Left ventricle myocardium inferior (tissue), 1 donor: ENCODE measurements around the gene NOTUM. TPM values are rescaled to one million over a fixed set of nuclear protein-coding genes. Genes with fewer than 3 reads are reported as not detected.
"Not testable (repeated sequence)": the region's sequence is repeated elsewhere in the genome, so short reads cannot be mapped to it uniquely, and the experiment has no call there.

Experiments used
- DNase-seq: peaks from one replicate; pipeline ENCODE4 v3.0.0-alpha.2; 2020
- H3K27ac ChIP-seq: fragments of 200-600 bp; replicated peaks from 2 replicates; pipeline ENCODE4 v1.8.0; 2021
- H3K27me3 ChIP-seq: fragments of 200-600 bp; 2 replicates; pipeline ENCODE4 v1.8.0; 2021; ENCODE audit warnings: low read depth
- H3K36me3 ChIP-seq: fragments of 200-600 bp; 2 replicates; pipeline ENCODE4 v1.8.0; 2021
- H3K4me1 ChIP-seq: fragments of 200-600 bp; 2 replicates; pipeline ENCODE4 v1.8.0; 2021
- H3K4me3 ChIP-seq: fragments of 200-600 bp; 2 replicates; pipeline ENCODE4 v1.8.0; 2021; ENCODE audit warnings: mild to moderate bottlenecking, moderate library complexity
- H3K9me3 ChIP-seq: fragments of 200-600 bp; replicated peaks from 2 replicates; pipeline ENCODE4 v1.8.0; 2021
- intact Hi-C: fragments of 100-400 bp; cut with micrococcal nuclease; formaldehyde crosslinking; loops from one replicate; pipeline ENCODE4 v1.11.0; 2022
- total RNA-seq: library from RNA; stranded (reverse); fragmentation: NEBNext Ultra II Directional; extraction: Animal tissue kit (Norgen Biotek cat#: 25700); gene quantifications from one replicate; pipeline ENCODE4 v1.2.1, GENCODE V29; 2021
- TF ChIP-seq, protein P1 (sequence below): fragments of 200-600 bp; IDR thresholded peaks from 2 replicates; pipeline ENCODE4 v1.8.0; 2021; ENCODE audit warnings: antibody characterized with exemption, mild to moderate bottlenecking, borderline replicate concordance
- donor health status: DM: no; HTN: yes; CAD: no; lungs with severe emphysema.

The NOTUM gene
- total RNA-seq, 1 donor from 2014 or later = not detected

DNA sequence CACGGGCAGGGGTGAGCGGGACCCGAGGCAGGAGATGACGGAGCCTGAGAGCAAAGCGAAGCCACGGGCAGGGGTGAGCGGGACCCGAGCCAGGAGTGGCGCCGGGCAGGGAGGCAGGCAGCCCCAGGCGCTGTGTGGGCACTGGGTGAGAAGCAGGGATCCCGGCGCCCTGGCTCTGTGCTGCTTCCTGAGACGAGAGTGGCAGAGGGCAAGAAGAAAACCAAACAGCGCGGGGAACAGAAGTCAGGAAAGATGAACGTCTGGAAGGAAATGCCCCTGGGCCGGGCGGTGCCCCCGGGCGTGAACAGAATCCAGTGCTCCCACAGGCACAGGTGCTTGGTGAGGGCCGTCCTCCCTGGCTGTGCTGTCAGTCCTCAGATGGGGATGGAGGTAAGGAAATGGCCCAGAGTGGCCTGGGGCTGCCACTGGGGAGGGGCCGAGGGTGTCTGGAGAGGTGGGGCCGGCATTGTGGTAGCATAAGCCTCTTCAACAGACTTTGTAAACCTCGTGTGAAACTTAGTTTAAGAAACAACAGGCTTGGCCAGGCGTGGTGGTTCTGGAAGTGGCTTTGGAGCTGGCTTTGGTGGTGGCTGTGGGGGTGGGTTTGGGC, 26.3 kb upstream of the NOTUM start:
- Histone ChIP-seq H3K9me3 (no peaks in the 10 kb centered on the region), H3K36me3 (peaks cover 26% of the 10 kb centered on the region), H3K4me1 (peaks cover 18% of the 10 kb centered on the region), H3K4me3 (no peak overlapping the region), H3K27ac (no peak overlapping the region), H3K27me3 (no peaks in the 10 kb centered on the region)
- intact Hi-C loops = no loop called here
- DNase-seq = no peak
- TF ChIP-seq, protein P1, sequence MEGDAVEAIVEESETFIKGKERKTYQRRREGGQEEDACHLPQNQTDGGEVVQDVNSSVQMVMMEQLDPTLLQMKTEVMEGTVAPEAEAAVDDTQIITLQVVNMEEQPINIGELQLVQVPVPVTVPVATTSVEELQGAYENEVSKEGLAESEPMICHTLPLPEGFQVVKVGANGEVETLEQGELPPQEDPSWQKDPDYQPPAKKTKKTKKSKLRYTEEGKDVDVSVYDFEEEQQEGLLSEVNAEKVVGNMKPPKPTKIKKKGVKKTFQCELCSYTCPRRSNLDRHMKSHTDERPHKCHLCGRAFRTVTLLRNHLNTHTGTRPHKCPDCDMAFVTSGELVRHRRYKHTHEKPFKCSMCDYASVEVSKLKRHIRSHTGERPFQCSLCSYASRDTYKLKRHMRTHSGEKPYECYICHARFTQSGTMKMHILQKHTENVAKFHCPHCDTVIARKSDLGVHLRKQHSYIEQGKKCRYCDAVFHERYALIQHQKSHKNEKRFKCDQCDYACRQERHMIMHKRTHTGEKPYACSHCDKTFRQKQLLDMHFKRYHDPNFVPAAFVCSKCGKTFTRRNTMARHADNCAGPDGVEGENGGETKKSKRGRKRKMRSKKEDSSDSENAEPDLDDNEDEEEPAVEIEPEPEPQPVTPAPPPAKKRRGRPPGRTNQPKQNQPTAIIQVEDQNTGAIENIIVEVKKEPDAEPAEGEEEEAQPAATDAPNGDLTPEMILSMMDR = no peak

DNA sequence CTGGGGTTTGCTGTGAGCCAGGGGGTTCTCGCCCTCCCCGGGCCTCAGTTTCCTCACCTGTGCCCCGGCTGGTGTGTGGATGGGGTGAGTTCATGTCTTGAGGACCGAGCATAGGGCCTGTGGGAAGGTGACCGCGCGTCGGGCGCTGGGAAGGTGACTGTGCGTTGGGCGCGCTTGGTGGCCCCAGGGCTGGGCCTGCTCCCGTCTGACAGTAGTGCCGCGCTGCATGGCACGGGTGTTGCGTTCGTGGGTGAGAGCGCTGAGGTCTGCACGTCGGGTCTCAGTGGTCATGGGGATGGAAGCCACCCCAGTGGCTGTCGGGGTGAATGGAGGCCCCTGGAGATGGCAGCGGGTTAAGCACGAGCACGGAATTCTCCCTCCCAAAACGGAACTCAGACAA, 25.6 kb upstream of the NOTUM start:
- H3K36me3 ChIP-seq = peaks cover 30% of the 10 kb centered on the region
- no peaks in the 10 kb centered on the region for H3K9me3 ChIP-seq
- H3K27ac ChIP-seq = no peak overlapping the region
- no peaks in the 10 kb centered on the region for H3K27me3 ChIP-seq
- H3K4me3 ChIP-seq = no peak overlapping the region
- peaks cover 11% of the 10 kb centered on the region for H3K4me1 ChIP-seq
- no peak for DNase-seq
- intact Hi-C loops = no loop called here
- TF ChIP-seq, protein P1 = no peak

DNA sequence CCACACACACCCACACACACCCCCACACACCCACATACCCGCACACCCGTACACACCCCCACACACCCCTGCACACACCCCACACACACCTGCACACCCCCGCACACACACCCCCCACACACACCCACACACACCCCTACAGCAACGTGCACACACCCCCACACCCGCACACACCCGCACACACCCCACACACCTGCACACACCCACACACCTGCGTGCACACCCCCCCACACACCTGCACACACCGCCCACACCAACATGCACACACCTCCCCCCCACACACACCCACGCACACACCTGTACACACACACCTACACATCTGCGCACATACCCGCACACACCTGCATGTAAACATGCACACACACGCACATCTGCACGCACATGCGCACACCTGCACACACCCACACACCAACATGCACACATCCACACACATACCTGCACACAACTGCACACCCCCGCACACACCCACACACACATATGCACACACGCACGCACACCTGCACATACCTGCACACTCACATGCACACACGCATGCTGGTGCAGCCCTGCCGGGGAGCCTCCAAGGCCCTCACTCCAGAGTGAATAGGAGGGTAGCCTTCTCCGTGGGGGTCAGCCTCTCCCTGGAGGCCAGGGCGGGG, 23.9 kb upstream of the NOTUM start:
- Histone ChIP-seq H3K4me3 (no peak overlapping the region), H3K9me3 (no peaks in the 10 kb centered on the region), H3K27me3 (no peaks in the 10 kb centered on the region), H3K36me3 (peaks cover 39% of the 10 kb centered on the region), H3K27ac (no peak overlapping the region), H3K4me1 (no peaks in the 10 kb centered on the region)
- TF ChIP-seq, protein P1 = no peak
- DNase-seq = no peak
- intact Hi-C loops = no loop called here

DNA sequence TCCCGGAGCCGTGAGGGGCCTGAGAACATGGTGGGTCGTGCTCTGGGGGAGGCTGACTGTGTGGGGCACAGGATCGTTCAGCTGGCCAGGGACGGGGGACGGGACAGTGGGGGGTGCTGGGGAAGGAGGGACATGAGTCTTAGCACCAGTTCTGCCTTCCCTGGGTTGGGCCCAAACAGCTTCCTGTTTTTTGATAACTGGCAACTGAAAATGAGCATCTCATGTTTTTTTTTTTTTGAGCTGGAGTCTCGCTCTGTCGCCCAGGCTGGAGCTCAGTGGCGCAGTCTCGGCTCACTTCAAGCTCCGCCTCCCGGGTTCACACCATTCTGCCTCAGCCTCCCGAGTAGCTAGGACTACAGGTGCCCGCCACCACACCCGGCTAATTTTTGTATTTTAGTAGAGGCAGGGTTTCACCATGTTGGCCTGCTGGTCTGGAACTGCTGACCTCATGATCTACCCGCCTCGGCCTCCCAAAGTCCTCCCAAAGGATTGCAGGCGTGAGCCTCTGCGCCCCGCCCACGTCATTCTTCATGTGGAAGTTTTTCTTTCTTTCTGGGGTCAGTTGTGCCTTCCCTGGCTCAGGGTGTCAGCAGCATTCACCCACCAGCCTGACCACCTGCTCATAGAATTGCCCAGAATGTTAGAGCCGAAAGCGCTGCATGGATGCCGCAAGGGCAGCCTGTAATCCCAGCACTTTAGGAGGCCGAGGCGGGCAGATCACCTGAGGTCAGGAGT, 22.8 kb upstream of the NOTUM start:
- no peaks in the 10 kb centered on the region for H3K9me3 ChIP-seq
- no peak overlapping the region for H3K4me3 ChIP-seq
- peaks cover 4% of the 10 kb centered on the region for H3K4me1 ChIP-seq
- TF ChIP-seq, protein P1 = no peak
- H3K27ac ChIP-seq = no peak overlapping the region
- peaks cover 43% of the 10 kb centered on the region for H3K36me3 ChIP-seq
- DNase-seq = no peak
- H3K27me3 ChIP-seq = no peaks in the 10 kb centered on the region
- intact Hi-C loops = no loop called here

DNA sequence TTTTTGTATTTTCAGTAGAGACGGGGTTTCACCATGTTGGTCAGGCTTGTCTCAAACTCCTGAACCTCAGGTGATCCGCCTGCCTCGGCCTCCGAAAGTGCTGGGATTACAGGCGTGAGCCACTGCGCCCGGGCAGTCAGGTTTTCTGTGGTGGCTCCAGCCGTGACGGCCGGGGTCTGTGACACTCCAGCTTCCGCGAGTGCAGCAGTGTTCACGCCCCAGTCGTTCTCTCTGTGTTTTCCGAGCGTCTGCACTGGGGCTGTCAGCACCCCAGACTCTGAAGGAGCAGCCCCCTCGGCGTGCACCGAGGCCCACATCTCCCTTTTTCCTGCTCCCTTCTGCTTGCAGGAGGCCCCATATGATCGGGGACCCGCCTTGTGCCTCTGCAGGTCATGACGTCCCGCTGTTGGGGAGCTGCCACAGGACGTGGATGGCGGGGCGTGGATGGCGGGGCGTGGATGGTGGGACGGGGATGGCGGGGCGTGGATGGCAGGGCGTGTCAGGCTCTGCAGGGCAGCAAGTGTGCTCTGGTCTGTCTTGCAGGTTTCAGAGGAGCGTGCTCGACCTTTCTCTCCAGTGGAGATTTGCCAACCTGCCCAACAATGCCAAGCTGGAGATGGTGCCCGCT, 22.1 kb upstream of the NOTUM start:
- H3K36me3 ChIP-seq = peaks cover 43% of the 10 kb centered on the region
- intact Hi-C loops = no loop called here

DNA sequence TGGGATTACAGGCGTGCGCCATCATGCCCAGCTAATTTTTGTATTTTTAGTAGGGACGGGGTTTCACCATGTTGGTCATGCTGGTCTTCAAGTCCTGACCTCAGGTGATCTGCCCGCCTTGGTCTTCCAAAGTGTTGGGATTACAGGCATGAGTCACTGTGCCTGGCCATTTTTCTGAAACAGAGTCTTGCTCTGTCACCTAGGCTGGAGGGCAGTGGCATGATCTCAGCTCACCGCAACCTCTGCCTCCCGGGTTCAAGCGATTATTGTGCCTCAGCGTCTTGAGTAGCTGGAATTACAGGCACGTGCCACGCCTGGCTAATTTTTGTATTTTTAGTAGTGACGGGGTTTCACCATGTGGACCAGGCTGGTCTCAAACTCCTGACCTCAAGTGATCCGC, 20.5 kb upstream of the NOTUM start:
- DNase-seq, H3K9me3 ChIP-seq, H3K27ac ChIP-seq, H3K27me3 ChIP-seq, intact Hi-C loops, H3K4me3 ChIP-seq: not testable (repeated sequence)
- peaks cover 22% of the 10 kb centered on the region for H3K4me1 ChIP-seq
- H3K36me3 ChIP-seq = peaks cover 43% of the 10 kb centered on the region

More for the DNA sequence above, 22.1 kb upstream of the NOTUM start:
- H3K9me3 ChIP-seq = no peaks in the 10 kb centered on the region
- no peak overlapping the region for H3K27ac ChIP-seq
- no peak overlapping the region for H3K4me3 ChIP-seq
- H3K4me1 ChIP-seq = peaks cover 11% of the 10 kb centered on the region
- H3K27me3 ChIP-seq = no peaks in the 10 kb centered on the region
- TF ChIP-seq, protein P1 = no peak
- no peak for DNase-seq
